B cell (primary cell): Measurements from ENCODE around the gene LIPC. TPM values are rescaled to one million over a fixed set of nuclear protein-coding genes. Genes with fewer than 3 reads are reported as not detected.

Source experiments
- ATAC-seq: fragments of 200-7000 bp; cut with Tn5 transposase; one replicate; pipeline ENCODE4 v1.10.0; 2021; ENCODE audit warnings: low read depth, mild to moderate bottlenecking, moderate number of reproducible peaks, moderate library complexity
- CTCF ChIA-PET: fragments of 350-600 bp; sonication (Branson Sonifier 250); formaldehyde crosslinking; loops from one replicate; lab custom pipeline; 2021; ENCODE audit warnings: antibody characterized with exemption, inconsistent platforms; lab: Charles Lee
- POLR2A ChIA-PET: fragments of 350-600 bp; sonication (Branson Sonifier 250); formaldehyde crosslinking; loops from one replicate; lab custom pipeline; 2021; ENCODE audit warnings: antibody characterized with exemption; lab: Charles Lee
- DNase-seq: peaks from one replicate; pipeline ENCODE4 v3.0.0; 2013
- H2AFZ ChIP-seq: 2 replicates; pipeline ENCODE4 v1.6.1; 2012; ENCODE audit warnings: mild to moderate bottlenecking, low read depth, low read length; ENCODE audit not compliant: insufficient read depth, poor library complexity, severe bottlenecking
- H3K27ac ChIP-seq, 2 donors: 1 replicate in 1 of 2; 2 replicates in 1 of 2; pipeline ENCODE4 v1.5.1; 2012 to 2013; ENCODE audit warnings: low read length in 2 of 2, mild to moderate bottlenecking in 2 of 2, moderate library complexity in 1 of 2
- H3K27me3 ChIP-seq, 4 experiments: fragments of 200-600 bp in 1 of 4; sonication (generic) in 1 of 4; replicated peaks in 1 of 4; 1 replicate in 2 of 4; 2 replicates in 2 of 4; pipeline versions ENCODE4 v1.6.1 to v1.7.0; 2013 to 2016; ENCODE audit warnings: low read length in 3 of 4, mild to moderate bottlenecking in 2 of 4, mixed read lengths in 1 of 4, moderate library complexity in 1 of 4; ENCODE audit not compliant: insufficient read depth in 4 of 4, control insufficient read depth in 3 of 4; ENCODE audit errors: control extremely low read depth in 1 of 4
- H3K36me3 ChIP-seq, 2 experiments: replicated peaks in 1 of 2; 1 replicate in 1 of 2; 2 replicates in 1 of 2; pipeline versions ENCODE4 v1.6.1 to v1.7.1; 2013; ENCODE audit warnings: low read length in 1 of 2; ENCODE audit not compliant: insufficient read depth in 2 of 2, control insufficient read depth in 1 of 2; ENCODE audit errors: control extremely low read depth in 1 of 2, extremely low read depth in 1 of 2
- H3K4me1 ChIP-seq, 2 donors: fragments of 200-600 bp in 1 of 2; sonication (generic) in 1 of 2; 1 replicate in 1 of 2; 2 replicates in 1 of 2; pipeline versions ENCODE4 v1.5.1 to v1.6.1; 2013 to 2017; ENCODE audit warnings: low read length in 2 of 2; ENCODE audit not compliant: control insufficient read depth in 2 of 2, insufficient read depth in 2 of 2
- H3K4me2 ChIP-seq: replicated peaks from 2 replicates; pipeline ENCODE3; 2012; ENCODE audit warnings: mild to moderate bottlenecking, low read depth, low read length; ENCODE audit not compliant: poor library complexity, severe bottlenecking
- H3K4me3 ChIP-seq, 5 experiments: fragments of 200-600 bp in 1 of 5; sonication (generic) in 1 of 5; 1 replicate in 3 of 5; 2 replicates in 2 of 5; pipeline versions ENCODE4 v1.5.1 to v1.7.0; 2011 to 2016; ENCODE audit warnings: low read length in 4 of 5, mild to moderate bottlenecking in 4 of 5, low read depth in 2 of 5, control low read depth in 1 of 5, moderate library complexity in 1 of 5; ENCODE audit not compliant: insufficient read depth in 1 of 5; ENCODE audit errors: control extremely low read depth in 1 of 5, extremely low read depth in 1 of 5
- H3K79me2 ChIP-seq: fragments of 200-600 bp; sonication (generic); one replicate; pipeline ENCODE4 v1.6.0; 2016; ENCODE audit warnings: low read length; ENCODE audit not compliant: control insufficient read depth, insufficient read depth
- H3K9ac ChIP-seq: fragments of 200-600 bp; sonication (generic); 2 replicates; pipeline ENCODE4 v1.6.1; 2017; ENCODE audit warnings: mild to moderate bottlenecking, low read length, moderate library complexity
- H3K9me3 ChIP-seq, 3 donors: one replicate each; pipeline versions ENCODE4 v1.6.1 to v1.7.1; 2013; ENCODE audit warnings: low read length in 2 of 3; ENCODE audit not compliant: control insufficient read depth in 2 of 3, insufficient read depth in 1 of 3; ENCODE audit errors: control extremely low read depth in 1 of 3
- H4K20me1 ChIP-seq: 2 replicates; pipeline ENCODE4 v1.6.0; 2012; ENCODE audit warnings: mild to moderate bottlenecking, low read length; ENCODE audit not compliant: insufficient read depth, control insufficient read depth, poor library complexity, severe bottlenecking
- H3K27ac Mint-ChIP-seq: one replicate; pipeline ENCODE4 v1.8.0; 2021; ENCODE audit warnings: mixed read lengths
- H3K27me3 Mint-ChIP-seq: one replicate; pipeline ENCODE4 v1.8.0; 2021; ENCODE audit warnings: mixed read lengths
- H3K4me1 Mint-ChIP-seq: one replicate; pipeline ENCODE4 v1.8.0; 2021; ENCODE audit warnings: mixed read lengths
- H3K4me3 Mint-ChIP-seq: one replicate; pipeline ENCODE4 v1.8.0; 2021; ENCODE audit warnings: mixed read lengths
- H3K9me3 Mint-ChIP-seq: one replicate; pipeline ENCODE4 v1.8.0; 2022; ENCODE audit warnings: mixed read lengths; ENCODE audit not compliant: insufficient read depth
- EZH2 ChIP-seq: IDR thresholded peaks from 2 replicates; pipeline ENCODE4 v1.6.1; 2012; ENCODE audit warnings: borderline replicate concordance, low read depth, mild to moderate bottlenecking, moderate library complexity, low read length; ENCODE audit not compliant: insufficient read depth, poor library complexity, severe bottlenecking
- WGBS: methylation state at CpG from one replicate; pipeline ENCODE4 v1.1.5; 2013; ENCODE audit warnings: missing lambda C conversion rate; ENCODE audit not compliant: insufficient coverage; 5-methylcytosine and 5-hydroxymethylcytosine counted together
- intact Hi-C: fragments of 100-400 bp; cut with micrococcal nuclease; formaldehyde crosslinking; loops from one replicate; pipeline ENCODE4 v1.10.0; 2022
- polyA plus RNA-seq: library from polyadenylated mRNA; depleted of rRNA; stranded (reverse); fragments of >200 nt; gene quantifications from 2 replicates; pipeline ENCODE4 v1.2.3, GENCODE V29; 2012
- total RNA-seq, 2 donors: library from RNA; stranded (reverse); fragments of 120-200 nt in 1 of 2; gene quantifications; 1 replicate in 1 of 2; 2 replicates in 1 of 2; pipeline versions ENCODE4 v1.2.3 to v1.2.4, GENCODE V29; 2013 to 2022
- TF ChIP-seq, protein P1 (sequence below): fragments of 200-600 bp; IDR thresholded peaks from one replicate; pipeline ENCODE4 v1.8.0; 2022; ENCODE audit warnings: antibody characterized with exemption, mild to moderate bottlenecking

The LIPC gene
- total and polyA plus RNA-seq, 2 donors (not counting 1 experiment from before 2014, with no cell fraction given), result not detected

DNA sequence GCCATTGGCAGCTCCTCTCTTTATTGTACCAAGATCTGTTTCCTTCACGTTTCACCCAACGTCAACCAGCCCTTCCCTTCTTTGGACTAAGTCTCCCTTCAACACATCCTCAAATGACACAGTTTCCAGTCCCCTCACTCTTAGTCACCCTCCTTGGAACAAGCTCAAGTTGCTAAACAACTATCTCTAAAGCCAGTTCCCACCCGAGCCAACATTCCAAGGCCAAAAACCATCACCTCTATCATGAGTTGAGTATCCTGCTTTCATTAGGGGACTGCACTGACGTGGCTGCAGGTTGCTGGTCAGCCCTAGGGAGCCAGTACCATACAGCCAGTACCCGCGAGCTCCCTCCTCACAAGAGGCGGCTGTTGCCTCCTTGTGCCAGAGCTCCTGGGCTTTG lies 73.8 kb downstream of the LIPC start:
- no peak overlapping the region for H3K27ac Mint-ChIP-seq
- no peaks in the 10 kb centered on the region for H3K9me3 Mint-ChIP-seq

DNA sequence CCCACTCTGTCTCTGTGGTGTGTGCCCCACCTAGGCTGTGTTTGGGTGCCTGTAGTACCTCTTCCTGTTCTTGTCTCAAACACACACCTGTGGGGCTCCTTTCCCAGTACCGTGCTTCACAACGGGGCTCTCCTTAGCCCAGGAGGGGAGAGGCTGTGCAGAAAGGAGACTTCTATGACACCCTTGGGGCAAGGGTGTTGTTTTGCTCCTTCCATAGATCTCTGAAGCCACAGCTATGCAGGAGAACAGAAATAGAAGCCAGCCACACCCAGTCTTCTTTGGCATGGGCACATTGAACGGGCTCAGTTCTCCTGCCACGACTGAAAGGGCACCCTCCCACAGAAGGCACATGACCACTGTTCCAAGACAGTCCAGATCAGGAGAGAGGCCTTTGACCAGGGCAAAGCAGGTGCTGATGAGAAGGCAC lies 74.3 kb downstream of the LIPC start:
- Histone ChIP-seq H4K20me1 (no peaks in the 10 kb centered on the region), H3K4me3 (no peak overlapping the region), H3K4me2 (no peak overlapping the region), H3K9ac (no peak overlapping the region), H3K4me1 (no peaks in the 10 kb centered on the region), H3K27ac (no peak overlapping the region), H2AFZ (no peak overlapping the region), H3K79me2 (no peaks in the 10 kb centered on the region), H3K9me3 (no peaks in the 10 kb centered on the region), H3K36me3 (no peaks in the 10 kb centered on the region), H3K27me3 (no peaks in the 10 kb centered on the region)
- no peak overlapping the region for H3K27ac Mint-ChIP-seq
- H3K4me3 Mint-ChIP-seq, result no peak overlapping the region
- POLR2A ChIA-PET, result no interaction called here
- CTCF ChIA-PET, result no interaction called here
- DNase-seq (no peak), ATAC-seq (no peak)
- no peaks in the 10 kb centered on the region for H3K9me3 Mint-ChIP-seq
- peaks cover 21% of the 10 kb centered on the region for H3K27me3 Mint-ChIP-seq
- no peak for TF ChIP-seq EZH2
- TF ChIP-seq, protein P1, sequence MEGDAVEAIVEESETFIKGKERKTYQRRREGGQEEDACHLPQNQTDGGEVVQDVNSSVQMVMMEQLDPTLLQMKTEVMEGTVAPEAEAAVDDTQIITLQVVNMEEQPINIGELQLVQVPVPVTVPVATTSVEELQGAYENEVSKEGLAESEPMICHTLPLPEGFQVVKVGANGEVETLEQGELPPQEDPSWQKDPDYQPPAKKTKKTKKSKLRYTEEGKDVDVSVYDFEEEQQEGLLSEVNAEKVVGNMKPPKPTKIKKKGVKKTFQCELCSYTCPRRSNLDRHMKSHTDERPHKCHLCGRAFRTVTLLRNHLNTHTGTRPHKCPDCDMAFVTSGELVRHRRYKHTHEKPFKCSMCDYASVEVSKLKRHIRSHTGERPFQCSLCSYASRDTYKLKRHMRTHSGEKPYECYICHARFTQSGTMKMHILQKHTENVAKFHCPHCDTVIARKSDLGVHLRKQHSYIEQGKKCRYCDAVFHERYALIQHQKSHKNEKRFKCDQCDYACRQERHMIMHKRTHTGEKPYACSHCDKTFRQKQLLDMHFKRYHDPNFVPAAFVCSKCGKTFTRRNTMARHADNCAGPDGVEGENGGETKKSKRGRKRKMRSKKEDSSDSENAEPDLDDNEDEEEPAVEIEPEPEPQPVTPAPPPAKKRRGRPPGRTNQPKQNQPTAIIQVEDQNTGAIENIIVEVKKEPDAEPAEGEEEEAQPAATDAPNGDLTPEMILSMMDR, result no peak
- H3K4me1 Mint-ChIP-seq, result no peaks in the 10 kb centered on the region
- intact Hi-C loops, result no loop called here
- WGBS, result 83% methylated on average over 2 of the region's 4 CpGs

More for the DNA sequence above, 73.8 kb downstream of the LIPC start:
- H3K36me3 ChIP-seq, result no peaks in the 10 kb centered on the region
- no peak overlapping the region for H2AFZ ChIP-seq
- H3K9me3 ChIP-seq, result no peaks in the 10 kb centered on the region
- H3K4me3 Mint-ChIP-seq, result no peak overlapping the region
- H3K4me3 ChIP-seq, result no peak overlapping the region
- no peak overlapping the region for H3K9ac ChIP-seq
- H3K4me1 ChIP-seq, result no peaks in the 10 kb centered on the region
- no peak for TF ChIP-seq EZH2
- TF ChIP-seq, protein P1, result no peak
- H3K4me1 Mint-ChIP-seq, result no peaks in the 10 kb centered on the region
- H3K27me3 Mint-ChIP-seq, result peaks cover 21% of the 10 kb centered on the region
- H4K20me1 ChIP-seq, result no peaks in the 10 kb centered on the region
- WGBS, result 84% methylated on average over 4 of the region's 7 CpGs
- H3K27ac ChIP-seq, result no peak overlapping the region
- peaks cover 0 to 3% (median 0%) of the 10 kb centered on the region in 4 experiments for H3K27me3 ChIP-seq
- DNase-seq (no peak), ATAC-seq (no peak)
- no peak overlapping the region for H3K4me2 ChIP-seq
- ChIA-PET POLR2A (no interaction called here), CTCF (no interaction called here)
- intact Hi-C loops, result no loop called here
- no peaks in the 10 kb centered on the region for H3K79me2 ChIP-seq
